ENCODE results near the gene SIGLEC9.

SIGLEC9 gene

GRCh38 chr19:51091126-51091525 is 33.6 kb upstream of the SIGLEC9 start:
- no peak for TF ChIP-seq CTCF (conservative IDR thresholded peaks at IDR 0.05; ENCODE audit: low read depth, low read length)
- no peak overlapping the region for H3K4me3 ChIP-seq (ENCODE audit: low read depth, low read length)
- no peak for DNase-seq (ENCODE audit: low read depth)

GRCh38 chr19:51091895-51092873 is 32.5 kb upstream of the SIGLEC9 start:
- no peak for DNase-seq (ENCODE audit: low read depth)
- no peak for TF ChIP-seq CTCF (conservative IDR thresholded peaks at IDR 0.05; ENCODE audit: low read depth, low read length)

GRCh38 chr19:51093101-51093500 is 31.6 kb upstream of the SIGLEC9 start:
- H3K4me3 ChIP-seq (ENCODE audit: low read depth, low read length), result no peak overlapping the region
- TF ChIP-seq CTCF (conservative IDR thresholded peaks at IDR 0.05; ENCODE audit: low read depth, low read length), result no peak
- DNase-seq (ENCODE audit: low read depth), result no peak

More at GRCh38 chr19:51091895-51092873, 32.5 kb upstream of the SIGLEC9 start:
- no peak overlapping the region for H3K4me3 ChIP-seq (ENCODE audit: low read depth, low read length)

GRCh38 chr19:51093510-51094345 is 31.0 kb upstream of the SIGLEC9 start:
- TF ChIP-seq CTCF (conservative IDR thresholded peaks at IDR 0.05; ENCODE audit: low read depth, low read length), result no peak
- no peak overlapping the region for H3K4me3 ChIP-seq (ENCODE audit: low read depth, low read length)
- DNase-seq (ENCODE audit: low read depth), result no peak

GRCh38 chr19:51094696-51095279 is 29.9 kb upstream of the SIGLEC9 start:
- DNase-seq (ENCODE audit: low read depth), result no peak
- no peak overlapping the region for H3K4me3 ChIP-seq (ENCODE audit: low read depth, low read length)
- peak; percentile 77 for TF ChIP-seq CTCF (conservative IDR thresholded peaks at IDR 0.05; ENCODE audit: low read depth, low read length)

GRCh38 chr19:51096473-51097165 is 28.1 kb upstream of the SIGLEC9 start:
- peak; percentile 45 for TF ChIP-seq CTCF (conservative IDR thresholded peaks at IDR 0.05; ENCODE audit: low read depth, low read length)
- no peak overlapping the region for H3K4me3 ChIP-seq (ENCODE audit: low read depth, low read length)
- no peak for DNase-seq (ENCODE audit: low read depth)
